Superior temporal gyrus (tissue), 1 donor: ENCODE measurements around the gene ETV5.

Source experiments
- DNase-seq: peaks from one replicate; pipeline ENCODE4 v3.0.0-alpha.2; 2016; ENCODE audit errors: extremely low spot score

ETV5 gene

DNA sequence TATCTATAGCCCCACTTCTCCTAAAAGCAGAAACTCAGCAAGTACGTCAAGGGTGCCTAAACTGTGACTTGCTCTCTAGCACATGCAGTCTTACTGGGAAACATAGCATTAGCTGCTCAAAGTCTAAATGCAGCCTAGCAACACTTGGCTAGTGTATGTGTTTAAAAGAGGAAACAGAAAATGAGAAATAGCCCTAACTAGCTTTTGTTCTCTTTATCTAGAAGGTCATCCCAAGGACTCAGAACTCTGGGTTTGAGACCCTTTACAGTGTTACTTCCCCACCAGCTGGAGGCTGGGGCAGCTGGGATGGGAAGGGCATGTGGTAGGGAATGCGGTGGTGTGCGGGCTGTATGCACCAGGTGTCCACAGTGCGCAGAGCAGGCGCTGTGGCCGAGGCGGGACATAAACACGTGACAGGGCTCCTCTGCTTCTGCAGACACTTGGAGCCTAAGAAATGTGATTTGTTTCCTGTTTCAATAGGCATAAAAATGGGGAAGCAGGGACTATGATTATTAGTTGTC is 13.3 kb downstream of the ETV5 start:
- peak; percentile 59 for DNase-seq

DNA sequence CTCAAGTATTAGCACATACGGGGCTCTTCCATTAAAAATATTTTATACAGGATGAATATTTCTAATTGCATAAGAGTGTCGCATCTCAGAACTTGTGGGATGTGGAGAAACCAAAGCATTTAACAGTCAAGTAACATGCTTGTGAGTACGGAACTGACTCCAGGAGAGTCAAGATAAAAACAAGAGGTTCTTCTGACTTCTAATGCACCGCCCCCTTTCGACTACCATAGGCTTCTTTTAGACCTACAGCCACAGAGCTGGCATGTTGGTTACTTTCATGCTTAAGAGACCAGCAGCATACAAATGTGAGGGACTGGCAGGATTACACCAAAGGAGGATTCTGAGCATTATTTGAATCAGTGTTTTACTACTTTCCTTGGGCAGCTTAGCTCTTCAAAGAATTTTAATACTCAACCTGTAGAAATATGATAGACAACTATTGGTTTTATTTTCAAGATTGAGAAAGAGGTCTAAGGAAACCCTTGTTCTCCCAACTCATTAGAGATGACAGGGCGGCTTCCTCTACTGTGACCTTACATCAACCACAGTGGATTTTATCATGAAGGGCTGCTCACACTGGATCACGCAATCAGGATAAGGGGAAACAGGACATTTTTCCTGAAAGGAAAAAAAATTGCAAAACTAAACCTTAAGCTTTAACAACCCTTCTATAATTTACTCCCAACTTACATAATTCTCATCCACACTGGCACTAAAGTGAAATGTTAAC is 14.0 kb downstream of the ETV5 start:
- no peak for DNase-seq

- DNase-seq: no peak
Observed at GRCh38 chr3:186094271-186094670, 14.6 kb downstream of the ETV5 start.

DNA sequence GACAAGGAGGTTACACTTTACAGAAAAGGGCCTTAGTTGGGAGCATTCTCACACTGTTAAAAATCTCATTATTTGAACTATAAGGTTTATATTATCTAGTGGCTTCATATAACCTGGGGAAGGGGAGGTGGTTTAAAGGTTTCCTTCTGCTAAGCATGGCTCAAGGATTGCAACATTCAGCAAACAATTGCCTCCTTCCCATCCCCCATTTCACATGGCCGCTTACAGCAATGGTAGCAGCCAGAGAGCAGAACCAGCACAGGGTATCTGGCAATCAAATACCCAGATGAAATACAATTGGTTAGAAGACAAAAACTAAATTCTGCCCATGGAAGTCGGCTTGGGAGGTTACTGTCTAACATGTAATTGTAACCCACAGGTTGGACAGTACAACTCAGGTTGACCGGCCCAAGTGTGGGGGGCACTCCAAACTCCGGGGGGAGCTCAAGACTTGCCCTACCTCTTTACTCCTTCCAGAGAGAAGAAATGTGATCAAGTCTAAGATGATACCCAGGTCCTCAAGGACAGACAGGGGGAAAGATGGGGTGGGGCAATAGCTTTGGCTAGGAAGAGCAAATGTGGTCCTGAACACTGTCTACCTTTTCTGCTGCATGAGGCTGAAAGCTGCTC is 15.5 kb downstream of the ETV5 start:
- DNase-seq: no peak

- no peak for DNase-seq
Observed at GRCh38 chr3:186092360-186093070, 16.4 kb downstream of the ETV5 start.

DNA sequence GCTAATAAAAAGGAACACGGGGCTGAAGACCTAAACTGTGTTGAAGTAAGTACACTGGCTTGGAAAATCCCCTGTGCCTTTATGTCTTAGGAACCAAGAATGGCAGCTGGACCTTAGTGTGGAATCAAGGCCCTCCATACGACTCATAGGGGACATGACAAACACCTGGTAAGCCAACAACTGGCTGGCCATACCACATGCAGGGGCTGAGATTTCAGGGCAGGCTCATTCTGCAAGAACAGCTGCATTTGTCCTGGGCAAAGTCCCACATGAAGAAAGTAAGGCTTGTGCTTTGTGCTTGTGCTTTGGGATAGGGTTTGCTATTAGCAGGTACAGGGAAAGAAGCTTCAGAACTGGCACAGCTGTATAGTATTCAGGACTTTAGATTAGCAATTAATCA is 18.0 kb downstream of the ETV5 start:
- DNase-seq: no peak

DNA sequence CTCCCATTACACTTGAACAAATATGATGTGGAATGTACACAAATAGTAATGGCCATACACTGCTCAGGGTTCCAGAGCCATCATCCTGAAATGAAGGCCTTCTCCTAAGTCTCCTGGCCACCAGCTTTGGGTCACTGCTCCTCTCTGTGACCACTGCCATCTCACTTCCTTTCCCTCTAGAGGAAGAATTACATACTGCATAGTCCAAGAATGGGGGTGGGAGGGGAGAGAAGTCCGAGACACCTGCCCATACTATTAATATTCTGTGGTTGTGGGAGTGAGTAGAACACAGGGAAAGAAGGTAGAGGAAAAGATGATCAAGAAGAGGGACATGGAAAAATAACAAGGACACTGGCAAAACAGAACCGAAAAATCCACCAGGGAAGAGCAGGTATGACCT is 20.6 kb downstream of the ETV5 start:
- DNase-seq: no peak

DNA sequence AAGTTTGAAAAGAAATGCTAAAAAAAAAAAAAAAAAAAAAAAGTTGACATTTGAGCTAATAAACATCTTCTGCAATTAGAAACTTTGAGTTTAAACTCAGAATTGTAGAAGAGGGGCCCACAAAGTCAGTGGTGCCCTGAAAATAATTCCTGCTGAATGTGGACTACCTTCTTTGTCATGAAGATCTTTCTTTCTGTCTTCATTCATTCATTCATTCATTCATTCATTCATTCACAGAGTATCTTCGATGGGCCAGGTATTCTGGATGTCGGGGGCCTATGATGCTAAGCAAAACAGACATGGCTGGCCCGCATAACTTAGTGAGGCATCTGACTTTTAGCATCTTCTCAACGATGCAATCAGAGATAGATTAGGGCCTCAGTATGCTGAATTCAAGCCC is 24.6 kb downstream of the ETV5 start:
- no peak for DNase-seq

GRCh38 chr3:186083746-186084145 is 25.1 kb downstream of the ETV5 start:
- peak; percentile 56 for DNase-seq

GRCh38 chr3:186082150-186082549 is 26.7 kb downstream of the ETV5 start:
- no peak for DNase-seq

DNA sequence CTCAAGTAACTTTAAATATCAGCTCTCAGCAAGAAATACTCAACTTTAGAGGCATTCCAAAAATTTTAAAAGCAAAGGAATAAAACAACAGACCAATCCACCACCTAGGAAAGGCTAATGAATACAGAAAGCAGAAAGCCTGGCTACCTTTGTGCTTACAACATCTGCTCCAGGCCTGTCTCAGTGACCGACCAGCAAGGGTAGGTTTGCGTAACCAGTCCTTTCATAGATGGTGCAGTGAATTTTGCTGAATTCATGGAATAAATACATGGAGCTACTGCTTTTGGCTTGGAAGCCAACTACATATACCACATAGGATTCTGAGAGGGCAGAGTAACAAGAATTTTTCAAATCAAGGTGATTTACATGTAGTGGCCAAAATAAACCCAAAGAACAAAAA is 27.2 kb downstream of the ETV5 start:
- no peak for DNase-seq

GRCh38 chr3:186080849-186081438 is 27.9 kb downstream of the ETV5 start:
- peak; percentile 63 for DNase-seq

DNA sequence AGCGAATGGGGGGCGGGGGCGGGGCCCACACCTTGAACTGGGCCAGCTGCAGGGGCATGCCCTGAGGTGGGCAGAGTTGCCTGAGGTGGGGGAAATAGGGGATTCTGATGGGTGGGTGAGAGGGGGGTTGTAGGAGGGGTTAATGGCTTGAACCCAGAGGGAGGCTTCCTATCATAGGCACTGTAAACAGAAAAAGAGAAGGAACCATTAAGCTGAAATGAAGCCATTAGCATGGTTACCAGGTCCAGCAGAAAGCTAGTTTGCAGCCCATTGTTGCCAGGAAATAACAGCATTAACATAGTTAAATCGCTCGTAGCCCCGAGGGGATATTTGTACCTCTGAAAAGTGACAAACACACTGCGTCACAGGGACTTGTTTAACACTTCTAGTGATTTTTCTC is 29.0 kb downstream of the ETV5 start:
- DNase-seq: no peak

DNA sequence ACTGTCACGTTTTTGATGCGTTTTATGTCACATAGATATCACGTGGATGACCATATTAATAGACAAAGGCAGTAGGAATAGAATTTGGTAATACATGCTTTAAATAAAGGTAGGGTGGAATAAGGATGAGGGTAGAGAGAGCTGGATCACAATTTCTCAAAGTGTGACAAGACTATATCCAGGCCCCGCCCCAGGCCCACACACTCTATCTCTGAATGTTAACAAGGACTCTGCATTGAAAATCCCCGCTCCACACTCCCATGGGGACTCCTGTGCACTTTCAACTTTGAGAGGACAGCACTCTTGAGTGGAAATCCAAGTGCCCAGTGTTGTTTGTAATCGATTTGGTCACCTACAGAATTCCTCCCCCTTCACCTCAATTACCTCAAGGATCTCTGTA is 31.4 kb downstream of the ETV5 start:
- no peak for DNase-seq

GRCh38 chr3:186075931-186076567 is 32.8 kb downstream of the ETV5 start:
- no peak for DNase-seq

DNA sequence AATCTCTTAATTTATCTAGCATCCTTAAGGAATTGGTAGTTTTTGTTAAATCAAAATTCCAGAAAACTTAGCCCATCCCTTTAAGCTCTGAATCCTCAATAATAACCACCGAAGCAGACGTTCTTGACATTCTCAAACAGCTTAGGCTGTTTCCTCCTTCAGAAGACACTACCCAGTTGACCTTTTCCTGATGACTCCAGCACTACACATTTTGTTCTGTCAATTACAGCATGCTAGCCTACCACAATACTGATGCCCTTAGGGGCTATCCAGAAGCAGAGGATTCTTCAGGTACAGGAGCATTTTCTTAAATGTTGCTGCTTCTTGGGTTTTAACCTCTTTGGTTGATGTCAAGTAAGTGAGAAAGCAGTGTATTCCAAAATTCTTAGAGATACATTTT is 33.4 kb downstream of the ETV5 start:
- DNase-seq: no peak

DNA sequence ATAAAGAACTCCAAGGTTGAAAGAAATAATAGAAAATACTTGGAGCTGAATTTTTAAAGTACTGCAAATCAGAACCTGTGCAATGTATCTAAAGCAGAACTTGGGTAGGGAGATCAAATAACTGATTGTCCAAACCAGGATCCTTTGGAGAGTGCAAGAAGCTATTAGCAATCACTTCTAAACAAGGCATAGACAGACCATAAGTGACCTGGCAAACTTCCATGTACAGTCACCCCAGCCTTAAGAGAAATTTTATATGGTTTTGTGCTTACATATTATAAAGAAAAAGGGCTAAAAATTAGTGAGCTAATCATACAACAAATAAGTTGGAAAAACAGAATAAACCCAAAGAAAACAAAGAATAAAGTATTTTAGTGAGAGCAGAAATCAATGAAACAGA is 35.2 kb downstream of the ETV5 start:
- no peak for DNase-seq

DNA sequence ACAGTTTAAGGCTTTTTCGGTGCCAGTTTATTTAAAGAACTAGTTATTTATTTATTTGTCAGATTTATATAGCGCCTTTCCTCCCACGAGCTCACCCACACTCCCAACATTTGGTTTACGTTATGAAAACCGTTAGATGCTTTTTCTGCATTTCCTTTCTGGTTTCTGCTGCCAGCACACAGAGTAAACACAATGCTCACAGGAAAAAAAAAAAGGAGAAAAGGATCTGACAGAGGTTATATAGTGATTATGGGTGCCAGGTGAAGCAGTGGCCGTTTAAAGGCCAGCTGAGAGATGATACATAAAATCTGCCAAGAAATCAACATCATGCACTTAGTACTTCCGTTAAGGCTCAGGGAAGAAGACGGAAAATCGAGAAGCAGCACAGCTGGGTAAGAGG is 37.9 kb downstream of the ETV5 start:
- no peak for DNase-seq

DNA sequence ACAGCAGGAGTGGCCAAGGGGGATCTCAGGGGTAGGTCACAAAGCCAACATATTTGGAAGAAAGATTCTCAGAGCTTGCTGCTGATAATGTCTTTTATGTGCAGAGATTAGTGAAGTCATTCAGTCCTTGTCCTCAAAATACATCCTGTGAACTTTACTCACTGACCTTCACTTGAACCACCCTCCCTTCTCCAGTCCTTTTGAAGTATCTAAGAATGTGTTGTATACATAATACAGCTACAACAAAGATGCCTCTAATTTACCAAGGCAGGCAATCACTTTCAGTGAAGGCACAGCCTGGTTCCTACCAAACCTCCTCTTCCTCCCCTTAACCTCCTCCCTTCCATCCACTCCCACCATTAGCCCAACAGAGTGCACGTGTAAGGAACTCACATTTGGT is 38.3 kb downstream of the ETV5 start:
- DNase-seq: no peak

- DNase-seq: no peak
Observed at GRCh38 chr3:186070133-186070532, 38.8 kb downstream of the ETV5 start.

GRCh38 chr3:186069199-186069598 is 39.7 kb downstream of the ETV5 start:
- no peak for DNase-seq

- DNase-seq: no peak
Observed at GRCh38 chr3:186068243-186068552, 40.7 kb downstream of the ETV5 start.
